Measurements from ENCODE around the gene MS4A7.

MS4A7 gene

GRCh38 chr11:60431251-60431650 is 52.9 kb downstream of the MS4A7 start:
- Histone ChIP-seq H4K20me1 (ENCODE audit: insufficient read depth, low read length) (no peaks in the 10 kb centered on the region), H3K79me2 (ENCODE audit: insufficient read depth, low read length) (no peaks in the 10 kb centered on the region), H3K9me3 (ENCODE audit: low read length) (no peaks in the 10 kb centered on the region), H3K4me2 (ENCODE audit: low read length) (no peak overlapping the region), H3K9me2 (ENCODE audit: low read depth, low read length) (no peaks in the 10 kb centered on the region), H3K27me3 (ENCODE audit: insufficient read depth, low read length) (no peaks in the 10 kb centered on the region), H3F3A (ENCODE audit: insufficient read depth, low read length) (no peaks in the 10 kb centered on the region), H3K4me3 (ENCODE audit: low read depth, low read length, poor library complexity, severe bottlenecking) (no peak overlapping the region), H3K9ac (ENCODE audit: low read length) (no peak overlapping the region), H2AFZ (ENCODE audit: low read length) (no peak overlapping the region), H3K36me3 (ENCODE audit: insufficient read depth, low read length) (no peaks in the 10 kb centered on the region), H3K4me1 (ENCODE audit: insufficient read depth, low read length, severe bottlenecking) (no peaks in the 10 kb centered on the region), H3K27ac (ENCODE audit: low read depth, low read length, poor library complexity, severe bottlenecking) (no peak overlapping the region)
- TF ChIP-seq CTCF (IDR thresholded peaks at IDR 0.05; ENCODE audit: low read length) (no peak), EZH2 (IDR thresholded peaks at IDR 0.05; ENCODE audit: borderline replicate concordance, low read length) (no peak)

GRCh38 chr11:60433401-60433800 is 55.1 kb downstream of the MS4A7 start:
- Histone ChIP-seq H3K4me1 (ENCODE audit: insufficient read depth, low read length, severe bottlenecking) (no peaks in the 10 kb centered on the region), H3K36me3 (ENCODE audit: insufficient read depth, low read length) (no peaks in the 10 kb centered on the region), H3K4me3 (ENCODE audit: low read depth, low read length, poor library complexity, severe bottlenecking) (no peak overlapping the region), H3K27me3 (ENCODE audit: insufficient read depth, low read length) (no peaks in the 10 kb centered on the region), H4K20me1 (ENCODE audit: insufficient read depth, low read length) (no peaks in the 10 kb centered on the region), H2AFZ (ENCODE audit: low read length) (no peak overlapping the region), H3K9me3 (ENCODE audit: low read length) (no peaks in the 10 kb centered on the region), H3K4me2 (ENCODE audit: low read length) (no peak overlapping the region), H3F3A (ENCODE audit: insufficient read depth, low read length) (no peaks in the 10 kb centered on the region), H3K9me2 (ENCODE audit: low read depth, low read length) (no peaks in the 10 kb centered on the region), H3K9ac (ENCODE audit: low read length) (no peak overlapping the region), H3K79me2 (ENCODE audit: insufficient read depth, low read length) (no peaks in the 10 kb centered on the region), H3K27ac (ENCODE audit: low read depth, low read length, poor library complexity, severe bottlenecking) (no peak overlapping the region)
- TF ChIP-seq EZH2 (IDR thresholded peaks at IDR 0.05; ENCODE audit: borderline replicate concordance, low read length) = no peak

Data from OCI-LY1 (cell line).